HuH-7.5 (cell line): ENCODE measurements around the gene TM4SF20.

Source experiments
- DNase-seq: peaks from one replicate; pipeline ENCODE4 v3.0.0; 2011; ENCODE audit warnings: low spot score

Gene TM4SF20

GRCh38 chr2:227379095-227379494 is at the start of gene TM4SF20:
TSS of gene TM4SF20 (minus strand) at chr2:227379306. CDS start at chr2:227379268, 38 bp downstream.
- no peak for DNase-seq

GRCh38 chr2:227428731-227429285 is 49.7 kb upstream of the TM4SF20 start:
- DNase-seq = no peak

GRCh38 chr2:227423656-227424499 is 44.8 kb upstream of the TM4SF20 start:
- DNase-seq = no peak

- DNase-seq = no peak
These were observed 41.3 kb upstream of the TM4SF20 start for GRCh38 chr2:227420087-227421052.

GRCh38 chr2:227416701-227417100 is 37.6 kb upstream of the TM4SF20 start:
- no peak for DNase-seq

- DNase-seq = no peak
These were observed 36.7 kb upstream of the TM4SF20 start for GRCh38 chr2:227415538-227416424.

- no peak for DNase-seq
These were observed 35.7 kb upstream of the TM4SF20 start for GRCh38 chr2:227414846-227415245.

- no peak for DNase-seq
These were observed 34.3 kb upstream of the TM4SF20 start for GRCh38 chr2:227413371-227413770.

- DNase-seq = no peak
These were observed 33.8 kb upstream of the TM4SF20 start for GRCh38 chr2:227412877-227413276.

GRCh38 chr2:227411990-227412350 is 32.9 kb upstream of the TM4SF20 start:
- DNase-seq = no peak

GRCh38 chr2:227411320-227411989 is 32.3 kb upstream of the TM4SF20 start:
- DNase-seq = no peak

GRCh38 chr2:227410191-227410590 is 31.1 kb upstream of the TM4SF20 start:
- DNase-seq = no peak

- DNase-seq = peak; percentile 34
These were observed 28.6 kb upstream of the TM4SF20 start for GRCh38 chr2:227407591-227408151.

GRCh38 chr2:227406177-227407031 is 27.3 kb upstream of the TM4SF20 start:
- peak; percentile 77 for DNase-seq

- DNase-seq = no peak
These were observed 25.6 kb upstream of the TM4SF20 start for GRCh38 chr2:227404585-227405271.

- DNase-seq = no peak
These were observed 23.9 kb upstream of the TM4SF20 start for GRCh38 chr2:227402959-227403358.

- no peak for DNase-seq
These were observed 23.2 kb upstream of the TM4SF20 start for GRCh38 chr2:227402321-227402720.

- DNase-seq = no peak
These were observed 22.4 kb upstream of the TM4SF20 start for GRCh38 chr2:227401550-227401949.
